H9 (cell line): ENCODE data around the gene LDLRAD4. TPM values are rescaled to one million over a fixed set of nuclear protein-coding genes. Genes with fewer than 3 reads are reported as not detected.

Source experiments
- DNase-seq: peaks from one replicate; pipeline ENCODE4 v3.0.0-alpha.2; 2017
- H2AFZ ChIP-seq: one replicate; pipeline ENCODE4 v1.6.1; 2013; ENCODE audit warnings: mild to moderate bottlenecking, low read length, control low read depth, moderate library complexity
- H2AK5ac ChIP-seq: 2 replicates; pipeline ENCODE4 v1.6.1; 2013; ENCODE audit warnings: low read length, control low read depth, mixed read lengths; ENCODE audit not compliant: insufficient read length
- H2BK120ac ChIP-seq: one replicate; pipeline ENCODE4 v1.6.1; 2013; ENCODE audit warnings: low read depth, mild to moderate bottlenecking, low read length, control low read depth, inconsistent platforms; ENCODE audit not compliant: poor library complexity, severe bottlenecking
- H2BK12ac ChIP-seq: 2 replicates; pipeline ENCODE4 v1.6.1; 2013; ENCODE audit warnings: low read length, control low read depth, mixed read lengths, low read depth; ENCODE audit not compliant: insufficient read length
- H2BK15ac ChIP-seq: 2 replicates; pipeline ENCODE4 v1.6.1; 2013; ENCODE audit warnings: low read depth, low read length, control low read depth
- H2BK20ac ChIP-seq: one replicate; pipeline ENCODE4 v1.6.1; 2013; ENCODE audit warnings: low read depth, mild to moderate bottlenecking, low read length, control low read depth, inconsistent platforms; ENCODE audit not compliant: poor library complexity, severe bottlenecking
- H2BK5ac ChIP-seq: 2 replicates; pipeline ENCODE4 v1.6.1; 2013; ENCODE audit warnings: low read length, control low read depth, mixed read lengths; ENCODE audit not compliant: insufficient read length
- H3K14ac ChIP-seq: 2 replicates; pipeline ENCODE4 v1.6.1; 2013; ENCODE audit warnings: low read length, control low read depth; ENCODE audit not compliant: insufficient read depth
- H3K18ac ChIP-seq: 2 replicates; pipeline ENCODE4 v1.6.1; 2013; ENCODE audit warnings: low read depth, mild to moderate bottlenecking, mixed read lengths, low read length, control low read depth; ENCODE audit not compliant: insufficient read length
- H3K23ac ChIP-seq: 2 replicates; pipeline ENCODE4 v1.6.1; 2013; ENCODE audit warnings: low read length, control low read depth, mixed read lengths, low read depth; ENCODE audit not compliant: insufficient read length
- H3K23me2 ChIP-seq: 2 replicates; pipeline ENCODE4 v1.6.1; 2013; ENCODE audit warnings: low read depth, mild to moderate bottlenecking, mixed read lengths, low read length, control low read depth; ENCODE audit not compliant: insufficient read length, poor library complexity, severe bottlenecking
- H3K27ac ChIP-seq: 2 replicates; pipeline ENCODE4 v1.5.1; 2013; ENCODE audit warnings: low read length, control low read depth, mixed read lengths, low read depth; ENCODE audit not compliant: insufficient read length
- H3K27me3 ChIP-seq: 2 replicates; pipeline ENCODE4 v1.6.1; 2013; ENCODE audit warnings: low read length, control low read depth, inconsistent platforms; ENCODE audit not compliant: insufficient read depth
- H3K4ac ChIP-seq: 2 replicates; pipeline ENCODE4 v1.6.1; 2013; ENCODE audit warnings: low read depth, mild to moderate bottlenecking, control low read depth, inconsistent platforms, low read length, moderate library complexity
- H3K4me1 ChIP-seq: 2 replicates; pipeline ENCODE4 v1.6.1; 2013; ENCODE audit warnings: low read length, control low read depth, inconsistent platforms; ENCODE audit not compliant: insufficient read depth
- H3K4me2 ChIP-seq: 2 replicates; pipeline ENCODE4 v1.6.1; 2013; ENCODE audit warnings: low read length, control low read depth, mixed read lengths; ENCODE audit not compliant: insufficient read length, insufficient read depth
- H3K56ac ChIP-seq: 2 replicates; pipeline ENCODE4 v1.6.1; 2013; ENCODE audit warnings: low read depth, mild to moderate bottlenecking, mixed read lengths, low read length, control low read depth; ENCODE audit not compliant: insufficient read length
- H3K79me1 ChIP-seq: 2 replicates; pipeline ENCODE4 v1.6.1; 2013; ENCODE audit warnings: low read depth, mild to moderate bottlenecking, moderate library complexity, low read length, control low read depth, inconsistent platforms; ENCODE audit not compliant: insufficient read depth, poor library complexity, severe bottlenecking
- H3K79me2 ChIP-seq: 2 replicates; pipeline ENCODE4 v1.6.1; 2013; ENCODE audit warnings: low read length, control low read depth, inconsistent platforms; ENCODE audit not compliant: insufficient read depth
- H3K9ac ChIP-seq: 2 replicates; pipeline ENCODE4 v1.6.1; 2013; ENCODE audit warnings: low read length, control low read depth, mixed read lengths; ENCODE audit not compliant: insufficient read length; ENCODE audit errors: extremely low read depth
- H3K9me3 ChIP-seq: one replicate; pipeline ENCODE4 v1.6.1; 2013; ENCODE audit warnings: low read depth, low read length, inconsistent platforms; ENCODE audit not compliant: control insufficient read depth
- H3T11ph ChIP-seq: one replicate; pipeline ENCODE4 v1.6.1; 2013; ENCODE audit warnings: mild to moderate bottlenecking, low read length, control low read depth, inconsistent platforms
- H4K20me1 ChIP-seq: one replicate; pipeline ENCODE4 v1.6.1; 2013; ENCODE audit not compliant: control insufficient read depth, insufficient read length, insufficient read depth
- H4K5ac ChIP-seq: 2 replicates; pipeline ENCODE4 v1.6.1; 2013; ENCODE audit warnings: low read depth, mild to moderate bottlenecking, mixed read lengths, low read length, control low read depth; ENCODE audit not compliant: insufficient read length
- H4K8ac ChIP-seq: replicated peaks from 2 replicates; pipeline ENCODE4 v1.6.1; 2013; ENCODE audit warnings: low read length, control low read depth, mixed read lengths, low read depth; ENCODE audit not compliant: insufficient read length
- H4K91ac ChIP-seq: 2 replicates; pipeline ENCODE4 v1.6.1; 2013; ENCODE audit warnings: low read depth, mild to moderate bottlenecking, moderate library complexity, mixed read lengths, low read length, control low read depth; ENCODE audit not compliant: insufficient read length
- H3K27ac Mint-ChIP-seq, 3 experiments: 2 replicates in 2 of 3; 3 replicates in 1 of 3; pipeline ENCODE4 v1.8.0; 2020 to 2021; ENCODE audit warnings: mixed read lengths in 3 of 3, mild to moderate bottlenecking in 1 of 3, moderate library complexity in 1 of 3
- H3K27me3 Mint-ChIP-seq: 2 replicates; pipeline ENCODE4 v1.8.0; 2021; ENCODE audit warnings: low read depth, mild to moderate bottlenecking, moderate library complexity, mixed read lengths
- H3K36me3 Mint-ChIP-seq, 3 experiments: 2 replicates in 2 of 3; 3 replicates in 1 of 3; pipeline ENCODE4 v1.8.0; 2020 to 2021; ENCODE audit warnings: low read depth in 3 of 3, mixed read lengths in 3 of 3; ENCODE audit not compliant: insufficient read depth in 1 of 3
- H3K4me1 Mint-ChIP-seq, 2 experiments: 2 replicates each; pipeline ENCODE4 v1.8.0; 2020; ENCODE audit warnings: mixed read lengths in 2 of 2
- H3K4me3 Mint-ChIP-seq, 2 experiments: 2 replicates in 1 of 2; 3 replicates in 1 of 2; pipeline ENCODE4 v1.8.0; 2020 to 2021; ENCODE audit warnings: mild to moderate bottlenecking in 2 of 2, mixed read lengths in 2 of 2, moderate library complexity in 1 of 2
- H3K9me3 Mint-ChIP-seq, 2 experiments: 2 replicates in 1 of 2; 3 replicates in 1 of 2; pipeline ENCODE4 v1.8.0; 2020; ENCODE audit warnings: mild to moderate bottlenecking in 2 of 2, mixed read lengths in 2 of 2, moderate library complexity in 1 of 2
- WGBS: extraction: QIAGEN DNeasy Blood & Tissue Kit; methylation state at CpG from one replicate; pipeline ENCODE4 v1.1.7; 2013; ENCODE audit warnings: missing lambda C conversion rate, low lambda C conversion rate, mixed read lengths; ENCODE audit not compliant: insufficient read length; ENCODE audit errors: extremely low coverage; 5-methylcytosine and 5-hydroxymethylcytosine counted together
- total RNA-seq: library from RNA; stranded (reverse); gene quantifications from 2 replicates; pipeline ENCODE4 v1.2.1, GENCODE V29; 2021
- TF ChIP-seq, protein P1 (sequence below): fragments of 200-600 bp; sonication (generic); conservative IDR thresholded peaks from 3 replicates; pipeline ENCODE4 v1.8.0; 2021; ENCODE audit warnings: antibody characterized with exemption, mild to moderate bottlenecking

The LDLRAD4 gene
- total RNA-seq, 1 experiment from 2014 or later = 3.9 TPM

DNA sequence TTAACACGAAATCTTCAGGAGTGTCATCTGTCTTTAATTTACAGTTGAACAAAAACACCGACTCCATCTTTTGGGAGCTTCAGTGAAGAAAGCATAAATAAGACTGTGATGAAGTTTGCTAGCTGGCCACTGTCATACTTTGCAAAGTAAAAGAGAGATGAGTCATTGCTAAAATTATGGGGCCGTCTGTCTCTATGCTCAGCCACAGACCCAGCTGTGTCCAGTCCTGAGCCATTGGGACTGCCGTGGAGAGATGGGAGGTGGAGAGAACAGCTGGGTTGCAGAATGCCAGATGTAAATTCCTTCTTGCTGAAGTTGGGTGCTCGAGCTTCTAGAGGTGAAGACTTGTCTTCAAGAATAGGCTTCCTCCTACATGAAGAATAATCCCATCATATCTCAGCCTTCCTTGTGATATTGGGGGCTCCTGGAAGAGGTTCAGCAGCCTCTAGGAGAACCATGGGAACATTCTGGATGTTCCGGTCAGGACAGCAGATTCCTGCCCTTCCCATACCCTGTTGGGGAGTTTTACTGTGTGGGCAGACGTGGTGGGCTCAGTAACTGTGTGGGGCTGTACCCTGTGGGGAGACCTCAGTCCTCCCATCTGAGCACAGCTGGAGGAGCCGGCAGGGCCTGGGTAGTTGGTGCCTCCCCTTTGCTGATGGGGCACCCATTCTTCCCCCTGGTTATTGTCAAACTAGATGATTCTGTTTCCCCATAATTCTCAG, 71.1 kb downstream of the LDLRAD4 start:
- Histone ChIP-seq H4K5ac (no peak overlapping the region), H2AK5ac (no peak overlapping the region), H2BK5ac (no peak overlapping the region), H2BK120ac (no peak overlapping the region), H3K4ac (no peak overlapping the region), H4K20me1 (no peaks in the 10 kb centered on the region), H2BK20ac (no peak overlapping the region), H3K27ac (no peak overlapping the region), H4K91ac (no peak overlapping the region), H2BK15ac (no peak overlapping the region), H3K9ac (no peak overlapping the region), H3K23ac (no peak overlapping the region), H4K8ac (no peak overlapping the region), H2AFZ (no peak overlapping the region), H3K14ac (no peak overlapping the region), H3K18ac (no peak overlapping the region), H3T11ph (no peak overlapping the region), H3K79me1 (no peaks in the 10 kb centered on the region), H3K79me2 (no peaks in the 10 kb centered on the region), H2BK12ac (no peak overlapping the region), H3K4me1 (no peaks in the 10 kb centered on the region), H3K23me2 (no peaks in the 10 kb centered on the region), H3K9me3 (no peaks in the 10 kb centered on the region), H3K27me3 (no peaks in the 10 kb centered on the region), H3K4me2 (no peak overlapping the region), H3K56ac (no peak overlapping the region)
- H3K4me3 Mint-ChIP-seq = no peak overlapping the region
- no peak overlapping the region; a peak in 2 of 7 replicates for H3K27ac Mint-ChIP-seq
- no peaks in the 10 kb centered on the region for H3K36me3 Mint-ChIP-seq
- no peaks in the 10 kb centered on the region; a peak in 1 of 4 replicates for H3K4me1 Mint-ChIP-seq
- TF ChIP-seq, protein P1, sequence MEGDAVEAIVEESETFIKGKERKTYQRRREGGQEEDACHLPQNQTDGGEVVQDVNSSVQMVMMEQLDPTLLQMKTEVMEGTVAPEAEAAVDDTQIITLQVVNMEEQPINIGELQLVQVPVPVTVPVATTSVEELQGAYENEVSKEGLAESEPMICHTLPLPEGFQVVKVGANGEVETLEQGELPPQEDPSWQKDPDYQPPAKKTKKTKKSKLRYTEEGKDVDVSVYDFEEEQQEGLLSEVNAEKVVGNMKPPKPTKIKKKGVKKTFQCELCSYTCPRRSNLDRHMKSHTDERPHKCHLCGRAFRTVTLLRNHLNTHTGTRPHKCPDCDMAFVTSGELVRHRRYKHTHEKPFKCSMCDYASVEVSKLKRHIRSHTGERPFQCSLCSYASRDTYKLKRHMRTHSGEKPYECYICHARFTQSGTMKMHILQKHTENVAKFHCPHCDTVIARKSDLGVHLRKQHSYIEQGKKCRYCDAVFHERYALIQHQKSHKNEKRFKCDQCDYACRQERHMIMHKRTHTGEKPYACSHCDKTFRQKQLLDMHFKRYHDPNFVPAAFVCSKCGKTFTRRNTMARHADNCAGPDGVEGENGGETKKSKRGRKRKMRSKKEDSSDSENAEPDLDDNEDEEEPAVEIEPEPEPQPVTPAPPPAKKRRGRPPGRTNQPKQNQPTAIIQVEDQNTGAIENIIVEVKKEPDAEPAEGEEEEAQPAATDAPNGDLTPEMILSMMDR = no peak
- no peaks in the 10 kb centered on the region; the same call in none of the 2 replicates for H3K27me3 Mint-ChIP-seq
- no peaks in the 10 kb centered on the region; a peak in 1 of 5 replicates for H3K9me3 Mint-ChIP-seq
- no CpG with 5 or more reads among the region's 8 CpGs for WGBS
- DNase-seq = no peak
